SK-N-SH (cell line): ENCODE data around the gene DPYSL5.

Experiments used
- FOSL2 ChIP-seq: IDR thresholded peaks from 2 replicates; pipeline ENCODE4 v1.4.0; 2012; ENCODE audit warnings: low read depth, mild to moderate bottlenecking, moderate library complexity, borderline replicate concordance
- JUND ChIP-seq: IDR thresholded peaks from 2 replicates; pipeline ENCODE4 v1.4.0; 2012
- RXRA ChIP-seq: IDR thresholded peaks from 2 replicates; pipeline ENCODE4 v1.4.0; 2012; ENCODE audit warnings: low read depth, mild to moderate bottlenecking, borderline replicate concordance
- SIN3A ChIP-seq: IDR thresholded peaks from 2 replicates; pipeline ENCODE4 v1.6.1; 2012; ENCODE audit warnings: low read depth, mild to moderate bottlenecking, low read length, moderate library complexity, borderline replicate concordance
- TAF1 ChIP-seq: IDR thresholded peaks from 2 replicates; pipeline ENCODE4 v1.6.1; 2012; ENCODE audit warnings: low read depth, mild to moderate bottlenecking, low read length, moderate library complexity, borderline replicate concordance
- TF ChIP-seq, protein P1 (sequence below): fragments of 200-600 bp; sonication (generic); IDR thresholded peaks from 2 replicates; pipeline ENCODE4 v1.6.1; 2017; ENCODE audit warnings: antibody characterized with exemption, mild to moderate bottlenecking, moderate library complexity
- TF ChIP-seq, protein P2 (sequence below): fragments of 150-350 bp; IDR thresholded peaks from 2 replicates; pipeline ENCODE4 v1.6.1; 2016; ENCODE audit warnings: mild to moderate bottlenecking, low read depth, low read length

DNA sequence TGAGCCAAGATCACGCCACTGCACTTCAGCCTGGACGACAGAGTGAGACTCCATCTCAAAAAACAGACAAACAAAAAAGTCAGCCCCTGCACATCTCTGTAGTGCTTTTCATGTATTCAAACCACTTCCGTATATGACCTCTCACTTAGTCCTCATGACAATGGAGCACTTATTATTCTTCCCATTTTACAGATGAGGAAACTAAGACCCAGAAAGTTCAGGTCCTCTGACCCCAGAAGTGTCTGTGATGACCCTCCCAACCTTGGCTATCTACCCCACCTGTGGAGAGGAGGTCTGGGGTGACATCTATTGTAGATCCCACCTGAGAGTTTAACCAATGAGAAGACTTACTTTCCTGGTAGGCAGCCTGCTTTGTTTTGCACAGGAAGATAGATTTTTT is 100.9 kb downstream of the DPYSL5 start:
- TF ChIP-seq TAF1 (no peak), JUND (no peak), FOSL2 (no peak), SIN3A (no peak), RXRA (no peak)
- TF ChIP-seq, protein P1, sequence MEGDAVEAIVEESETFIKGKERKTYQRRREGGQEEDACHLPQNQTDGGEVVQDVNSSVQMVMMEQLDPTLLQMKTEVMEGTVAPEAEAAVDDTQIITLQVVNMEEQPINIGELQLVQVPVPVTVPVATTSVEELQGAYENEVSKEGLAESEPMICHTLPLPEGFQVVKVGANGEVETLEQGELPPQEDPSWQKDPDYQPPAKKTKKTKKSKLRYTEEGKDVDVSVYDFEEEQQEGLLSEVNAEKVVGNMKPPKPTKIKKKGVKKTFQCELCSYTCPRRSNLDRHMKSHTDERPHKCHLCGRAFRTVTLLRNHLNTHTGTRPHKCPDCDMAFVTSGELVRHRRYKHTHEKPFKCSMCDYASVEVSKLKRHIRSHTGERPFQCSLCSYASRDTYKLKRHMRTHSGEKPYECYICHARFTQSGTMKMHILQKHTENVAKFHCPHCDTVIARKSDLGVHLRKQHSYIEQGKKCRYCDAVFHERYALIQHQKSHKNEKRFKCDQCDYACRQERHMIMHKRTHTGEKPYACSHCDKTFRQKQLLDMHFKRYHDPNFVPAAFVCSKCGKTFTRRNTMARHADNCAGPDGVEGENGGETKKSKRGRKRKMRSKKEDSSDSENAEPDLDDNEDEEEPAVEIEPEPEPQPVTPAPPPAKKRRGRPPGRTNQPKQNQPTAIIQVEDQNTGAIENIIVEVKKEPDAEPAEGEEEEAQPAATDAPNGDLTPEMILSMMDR, result no peak
- TF ChIP-seq, protein P2, sequence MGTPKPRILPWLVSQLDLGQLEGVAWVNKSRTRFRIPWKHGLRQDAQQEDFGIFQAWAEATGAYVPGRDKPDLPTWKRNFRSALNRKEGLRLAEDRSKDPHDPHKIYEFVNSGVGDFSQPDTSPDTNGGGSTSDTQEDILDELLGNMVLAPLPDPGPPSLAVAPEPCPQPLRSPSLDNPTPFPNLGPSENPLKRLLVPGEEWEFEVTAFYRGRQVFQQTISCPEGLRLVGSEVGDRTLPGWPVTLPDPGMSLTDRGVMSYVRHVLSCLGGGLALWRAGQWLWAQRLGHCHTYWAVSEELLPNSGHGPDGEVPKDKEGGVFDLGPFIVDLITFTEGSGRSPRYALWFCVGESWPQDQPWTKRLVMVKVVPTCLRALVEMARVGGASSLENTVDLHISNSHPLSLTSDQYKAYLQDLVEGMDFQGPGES, result no peak
